ENCODE results near the gene DNTT.

- TF ChIP-seq CEBPB (IDR thresholded peaks at IDR 0.05), result no peak
- no peak for TF ChIP-seq CBX2 (IDR thresholded peaks at IDR 0.05; ENCODE audit: borderline replicate concordance, low read depth)
- TF ChIP-seq RAD21 (conservative IDR thresholded peaks at IDR 0.05 in 1 of 2, IDR thresholded peaks at IDR 0.05 in 1 of 2), result no peak
- no peak for TF ChIP-seq ESRRA (IDR thresholded peaks at IDR 0.05; ENCODE audit: borderline replicate concordance, low read length)
- no peak for TF ChIP-seq REST (IDR thresholded peaks at IDR 0.05)
- TF ChIP-seq PHF8 (IDR thresholded peaks at IDR 0.05; ENCODE audit: borderline replicate concordance, low read depth), result no peak
- no peak for TF ChIP-seq USF2 (IDR thresholded peaks at IDR 0.05)
Measured at GRCh38 chr10:96295475-96295874, 8.8 kb upstream of the DNTT start.

All from A549 (cell line).